GM19238 (cell line): ENCODE measurements around the gene TRABD2B.
"Not testable (repeated sequence)": the region's sequence is repeated elsewhere in the genome, so short reads cannot be mapped to it uniquely, and the experiment has no call there.

Experiments used
- DNase-seq: peaks from one replicate; pipeline ENCODE4 v3.0.0; 2011; ENCODE audit warnings: low spot score; ENCODE audit not compliant: insufficient read length

The TRABD2B gene

DNA sequence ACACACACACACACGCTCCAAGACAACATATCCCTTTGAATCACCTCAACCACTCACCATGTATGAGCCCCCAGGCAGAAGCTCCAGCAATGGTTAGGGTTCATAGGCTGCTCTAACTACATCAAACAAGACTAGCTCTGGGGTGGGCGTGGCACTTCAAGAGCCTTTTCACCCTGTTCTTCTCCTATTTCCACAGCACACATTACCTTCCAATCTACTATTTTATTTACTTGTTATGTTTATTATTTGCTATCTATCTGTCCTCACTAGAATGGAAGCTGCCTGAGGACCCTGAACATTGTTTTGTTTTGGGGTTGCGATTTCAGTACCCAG, 28.7 kb downstream of the TRABD2B start:
- no peak for DNase-seq

DNA sequence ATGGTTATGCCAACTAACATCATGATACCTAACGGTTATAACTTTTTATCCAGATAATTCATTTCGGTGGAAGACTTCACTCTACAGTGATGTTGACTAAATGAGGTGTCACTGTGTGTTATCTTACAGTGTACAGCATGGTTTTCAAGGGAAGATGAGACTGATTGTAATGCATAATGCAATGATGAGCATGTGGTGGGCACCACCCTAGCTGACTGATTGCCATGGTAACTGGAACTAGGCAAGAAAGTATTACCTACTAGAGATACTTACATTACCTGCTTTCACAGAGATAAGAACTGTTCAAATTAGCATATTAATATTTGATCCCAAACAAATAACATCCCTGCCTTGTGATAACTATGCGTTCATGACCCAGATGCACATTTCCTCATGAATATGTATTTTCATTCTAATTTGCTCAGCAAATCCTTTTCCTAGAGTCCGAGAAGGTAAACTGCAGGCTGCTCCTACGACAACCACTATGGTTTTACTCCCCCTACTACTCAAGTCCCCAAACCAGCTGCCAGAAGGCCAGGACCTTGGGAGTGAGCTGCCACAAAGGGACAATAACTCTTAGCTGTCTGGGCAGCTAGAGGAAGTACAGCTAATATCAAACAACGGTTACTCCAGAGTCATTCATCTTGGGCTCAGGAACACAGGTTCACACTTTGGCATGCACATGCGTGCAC, 29.2 kb downstream of the TRABD2B start:
- no peak for DNase-seq

DNA sequence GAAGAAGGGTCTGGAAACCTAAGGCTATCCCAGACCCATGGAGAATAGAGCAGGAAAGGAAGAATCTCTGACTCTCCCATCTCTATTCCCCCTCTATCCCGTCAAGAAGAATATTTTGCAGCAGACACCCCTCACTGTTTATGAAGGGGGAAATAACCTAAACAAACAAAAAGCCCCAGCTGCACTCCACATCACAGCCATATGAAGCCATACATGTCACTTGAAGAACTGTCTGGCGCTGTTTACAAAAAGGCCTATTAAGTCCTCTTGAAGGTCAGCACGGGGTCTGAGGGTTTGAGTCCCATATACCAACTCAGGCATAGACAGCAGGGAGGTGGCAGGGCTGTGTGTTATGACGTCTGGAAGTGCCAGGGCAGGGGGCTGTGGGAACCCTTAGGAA, 31.4 kb downstream of the TRABD2B start:
- DNase-seq = no peak

DNA sequence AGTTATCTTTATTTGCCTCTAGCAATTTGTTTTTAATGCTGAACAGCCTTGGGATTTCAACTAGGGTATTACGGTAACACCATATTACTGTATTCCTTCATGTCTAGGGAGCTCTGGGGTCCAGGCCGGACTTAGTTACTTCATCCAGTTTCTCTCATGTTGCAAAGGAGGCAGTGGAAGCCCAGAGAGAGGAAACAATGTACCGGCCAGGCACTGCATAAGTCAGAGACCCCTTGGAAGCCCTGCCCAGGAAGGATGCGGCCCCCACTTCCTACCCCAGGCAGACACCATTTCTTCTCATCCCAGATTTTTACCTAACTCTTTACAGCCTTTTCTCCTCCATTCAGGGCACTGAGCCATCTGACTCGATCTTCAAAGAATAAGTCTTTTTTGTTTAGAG, 32.5 kb downstream of the TRABD2B start:
- no peak for DNase-seq

DNA sequence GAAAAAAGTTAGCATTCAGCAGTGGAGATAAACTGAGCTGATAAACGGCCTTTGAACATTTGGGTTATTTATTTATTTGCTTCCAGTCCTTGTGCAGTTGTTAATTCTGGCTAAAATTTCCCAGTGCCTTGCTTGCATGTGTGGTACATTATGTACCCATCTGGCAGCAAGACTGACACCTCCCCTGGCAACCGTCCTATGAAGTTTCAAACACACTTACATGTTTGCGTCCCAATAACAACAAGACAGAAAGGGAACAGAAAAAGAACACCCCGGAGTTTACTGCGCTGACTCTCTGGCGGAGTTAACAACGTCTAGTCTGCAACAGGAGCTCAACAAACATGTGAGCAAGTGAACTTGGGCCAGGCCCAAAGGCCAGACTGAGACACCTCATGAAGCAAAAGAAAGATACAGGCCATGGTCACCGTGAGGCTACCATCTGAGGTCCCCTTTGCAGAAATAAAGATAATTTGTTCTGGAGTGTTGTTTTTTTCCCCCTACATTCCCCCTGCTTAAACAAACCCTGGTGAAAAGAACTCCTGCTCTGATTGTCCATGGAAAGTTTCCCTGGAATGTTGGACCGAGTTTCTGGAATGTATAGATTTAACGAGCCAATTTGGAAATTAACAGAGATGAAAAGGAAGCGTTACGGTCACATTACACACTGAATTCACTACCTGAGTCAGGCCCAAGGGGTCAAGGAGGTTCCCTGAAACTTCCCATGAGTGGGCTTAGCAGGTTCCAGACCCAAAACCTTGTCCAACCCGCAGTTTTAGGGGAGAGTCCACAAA, 33.4 kb downstream of the TRABD2B start:
- no peak for DNase-seq

DNA sequence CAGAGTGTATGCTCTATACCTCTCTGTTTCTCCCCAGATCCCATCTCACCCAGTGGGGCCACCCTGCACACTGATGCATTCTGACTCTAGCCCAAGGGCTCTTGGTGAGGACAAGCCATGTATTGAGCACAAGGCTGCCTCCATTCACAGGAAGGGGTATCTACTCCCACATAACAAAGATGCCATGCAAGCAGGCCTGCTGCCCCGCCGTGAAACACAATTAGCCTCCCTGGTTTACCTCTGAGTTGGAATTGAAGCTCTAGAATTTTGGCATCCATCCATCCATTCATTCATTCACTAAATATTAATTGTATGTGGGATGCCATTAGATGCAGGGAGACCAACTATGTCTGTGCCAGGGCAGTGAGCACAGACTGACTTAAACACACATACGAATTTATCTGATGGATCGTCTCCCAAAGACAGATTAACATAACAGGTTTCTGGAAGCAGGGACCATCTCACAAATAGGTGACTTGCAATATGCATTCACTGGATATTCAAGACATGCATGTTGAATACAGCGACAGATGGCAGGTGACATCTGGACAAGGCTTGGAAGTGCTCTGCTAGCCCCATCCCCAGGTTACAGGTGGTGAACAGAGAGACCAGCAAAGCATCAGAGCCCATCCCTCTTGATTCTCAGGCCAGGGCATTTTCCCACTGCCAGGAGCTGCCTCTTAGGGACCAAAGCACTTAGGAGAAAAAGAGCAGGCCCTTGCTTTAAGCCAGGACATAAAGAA, 34.3 kb downstream of the TRABD2B start:
- no peak for DNase-seq

DNA sequence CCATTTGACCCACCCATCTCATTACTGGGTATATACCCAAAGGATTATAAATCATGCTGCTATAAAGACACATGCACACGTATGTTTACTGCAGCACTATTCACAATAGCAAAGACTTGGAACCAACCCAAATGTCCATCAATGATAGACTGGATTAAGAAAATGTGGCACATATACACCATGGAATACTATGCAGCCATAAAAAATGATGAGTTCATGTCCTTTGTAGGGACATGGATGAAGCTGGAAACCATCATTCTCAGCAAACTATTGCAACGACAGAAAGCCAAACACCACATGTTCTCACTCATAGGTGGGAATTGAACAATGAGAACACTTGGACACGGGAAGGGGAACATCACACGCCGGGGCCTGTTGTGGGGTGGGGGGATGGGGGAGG, 35.4 kb downstream of the TRABD2B start:
- DNase-seq = not testable (repeated sequence)

DNA sequence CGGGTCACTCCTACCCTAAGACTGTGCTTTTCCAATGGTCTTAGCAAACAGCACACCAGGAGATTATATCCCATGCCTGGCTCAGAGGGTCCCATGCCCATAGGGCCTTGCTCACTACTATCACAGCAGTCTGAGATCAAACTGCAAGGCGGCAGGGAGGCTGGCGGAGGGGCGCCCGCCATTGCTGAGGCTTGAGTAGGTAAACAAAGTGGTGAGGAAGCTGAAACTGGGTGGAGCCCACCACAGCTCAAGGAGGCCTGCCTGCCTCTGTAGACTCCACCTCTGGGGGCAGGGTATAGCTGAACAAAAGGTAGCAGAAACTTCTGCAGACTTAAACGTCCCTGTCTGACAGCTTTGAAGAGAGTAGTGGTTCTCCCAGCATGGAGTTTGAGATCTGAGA, 40.7 kb downstream of the TRABD2B start:
- not testable (repeated sequence) for DNase-seq

DNA sequence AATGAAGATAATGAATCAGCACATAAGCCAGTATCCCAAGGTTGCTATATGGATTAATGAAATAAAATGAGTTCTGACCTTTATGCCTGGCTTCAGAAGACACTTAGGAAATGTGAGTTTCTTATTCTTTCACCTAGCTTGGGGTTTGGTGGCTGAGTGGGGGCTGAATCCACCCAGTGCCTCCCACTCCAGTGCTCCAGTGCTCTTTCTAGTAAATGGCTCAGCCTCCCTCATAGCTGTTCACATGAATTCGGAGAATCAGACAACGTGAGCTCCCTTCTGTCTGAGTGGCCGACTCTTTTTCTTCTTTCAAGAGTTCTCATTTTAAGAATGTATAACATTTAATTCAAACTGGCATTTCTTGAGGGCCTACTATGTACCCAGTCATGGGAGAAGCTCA, 43.5 kb downstream of the TRABD2B start:
- no peak for DNase-seq

DNA sequence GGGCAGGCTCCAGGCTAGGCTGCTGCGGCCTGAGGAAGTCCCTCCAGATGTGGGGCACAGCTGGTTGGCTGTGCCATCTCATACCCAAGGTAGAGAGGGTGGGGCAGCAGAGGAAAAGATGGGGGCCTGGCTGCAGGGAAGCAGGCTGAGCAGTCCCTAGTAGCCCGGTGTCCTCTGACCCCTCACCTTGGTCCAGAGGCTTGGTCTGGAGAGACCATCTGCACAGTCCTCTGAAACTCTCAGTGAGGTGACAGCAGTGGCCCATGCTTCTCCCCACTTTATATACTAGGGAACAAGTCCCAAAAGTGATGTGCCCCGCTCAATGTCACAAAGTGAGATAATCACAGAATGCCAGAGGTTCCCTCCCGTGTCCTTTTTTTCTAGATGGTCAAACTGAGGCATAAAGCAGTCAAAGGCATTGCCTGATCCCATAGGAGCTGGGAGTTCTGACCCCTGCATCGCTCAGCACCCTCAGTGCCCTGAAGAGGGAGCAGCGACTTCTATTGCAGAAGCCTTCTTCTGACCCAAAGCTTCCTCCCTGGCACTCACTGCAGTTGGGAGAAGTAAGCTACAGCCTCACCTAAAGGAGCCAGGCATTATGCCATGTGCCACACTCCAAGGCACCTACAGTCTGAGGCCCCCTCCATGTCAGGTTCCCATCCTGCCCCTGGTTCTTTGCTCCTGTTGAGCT, 45.5 kb downstream of the TRABD2B start:
- no peak for DNase-seq

DNA sequence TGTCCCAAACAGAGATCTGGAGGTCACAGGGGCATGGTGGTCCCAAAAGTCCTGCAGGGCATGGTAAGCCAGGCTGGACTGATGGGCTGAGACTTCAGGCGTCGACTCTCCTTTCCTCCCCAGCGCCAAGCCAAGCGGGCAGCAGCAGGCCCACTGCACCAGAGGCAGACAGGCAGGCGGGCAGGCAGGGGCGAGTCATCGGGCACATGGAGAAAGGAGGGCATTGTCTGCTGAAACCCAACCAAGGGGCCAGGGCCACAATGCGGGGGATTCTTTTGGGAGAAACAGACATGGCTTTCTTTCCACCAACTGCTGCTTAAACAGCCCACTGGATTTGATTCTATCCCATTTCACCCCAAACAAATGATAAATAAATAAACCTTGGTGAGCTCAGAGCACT, 46.2 kb downstream of the TRABD2B start:
- DNase-seq = no peak

DNA sequence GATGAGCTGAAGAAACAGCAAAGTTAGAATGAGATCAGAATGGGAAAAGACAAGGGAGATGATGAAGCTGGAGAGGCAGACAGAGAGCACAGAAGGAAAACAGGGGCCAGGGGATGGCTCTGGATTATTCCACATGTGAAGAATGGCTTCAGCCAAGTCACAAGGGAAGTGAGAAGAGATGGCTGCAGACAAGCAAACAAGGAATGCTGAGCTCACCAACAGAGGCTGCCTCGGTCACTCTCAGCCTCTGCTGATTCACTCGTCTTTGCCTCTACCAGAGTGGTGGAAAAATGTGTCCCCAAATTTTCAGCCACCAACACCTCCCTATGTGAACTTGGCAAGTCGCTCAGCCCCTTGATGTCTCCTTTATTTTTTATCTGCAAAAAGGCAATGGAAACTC, 46.7 kb downstream of the TRABD2B start:
- no peak for DNase-seq

DNA sequence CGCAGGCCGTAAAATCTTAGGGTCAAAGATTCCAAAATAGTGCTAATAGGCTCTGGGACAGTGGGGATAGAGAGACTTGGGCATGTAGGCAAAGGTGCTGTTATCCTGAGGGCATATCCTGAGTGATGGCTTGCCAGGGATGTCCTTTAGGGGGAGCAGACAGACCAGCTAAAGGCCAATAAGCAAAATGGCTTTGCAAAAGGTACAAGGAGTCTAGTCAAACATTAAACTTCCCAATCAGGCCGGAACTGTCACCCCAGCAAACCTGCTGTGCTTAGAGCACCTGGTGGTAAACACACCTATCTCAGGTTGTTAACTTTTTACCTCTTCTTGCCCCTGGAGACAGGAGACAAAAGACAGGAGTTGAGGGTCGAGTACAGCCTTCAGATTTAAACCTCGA, 49.1 kb downstream of the TRABD2B start:
- no peak for DNase-seq

DNA sequence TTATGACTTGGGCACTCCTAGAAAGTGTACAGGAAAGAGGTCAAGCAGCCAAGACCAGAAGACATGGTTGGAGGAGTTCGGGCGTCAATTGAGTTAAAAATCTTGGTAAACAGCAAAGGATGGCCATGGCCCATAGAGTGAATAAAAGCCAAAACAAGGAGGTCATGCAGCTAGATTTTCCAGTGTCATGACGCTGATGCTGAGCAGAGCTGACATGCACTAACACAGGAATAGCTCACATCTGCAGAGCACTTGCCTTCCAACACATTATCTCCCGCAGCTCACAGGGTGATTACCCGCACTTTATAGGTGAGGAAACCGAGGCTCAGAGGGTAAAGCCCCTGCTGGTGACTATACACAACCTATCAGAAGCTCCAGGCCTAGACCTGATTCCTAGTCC, 49.7 kb downstream of the TRABD2B start:
- no peak for DNase-seq

DNA sequence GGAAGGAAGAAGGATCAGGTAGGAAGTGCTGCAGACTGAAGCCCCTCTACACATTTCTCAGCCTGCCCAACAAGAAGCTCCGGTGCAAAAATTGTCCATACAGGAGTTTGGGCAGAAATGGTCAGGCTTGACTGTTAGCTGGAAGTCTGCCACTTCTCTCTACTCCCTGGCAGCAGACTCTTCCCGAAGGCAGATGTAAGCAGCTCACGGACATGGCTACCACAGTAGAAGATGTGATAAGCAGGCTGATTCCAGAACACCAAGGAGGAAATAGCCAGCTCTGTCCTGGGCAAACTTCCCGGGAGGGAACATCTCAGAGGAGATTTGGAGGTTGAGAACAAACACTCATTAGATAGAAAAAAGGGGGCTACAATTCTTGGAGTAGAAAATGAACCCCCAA, 52.6 kb downstream of the TRABD2B start:
- no peak for DNase-seq

DNA sequence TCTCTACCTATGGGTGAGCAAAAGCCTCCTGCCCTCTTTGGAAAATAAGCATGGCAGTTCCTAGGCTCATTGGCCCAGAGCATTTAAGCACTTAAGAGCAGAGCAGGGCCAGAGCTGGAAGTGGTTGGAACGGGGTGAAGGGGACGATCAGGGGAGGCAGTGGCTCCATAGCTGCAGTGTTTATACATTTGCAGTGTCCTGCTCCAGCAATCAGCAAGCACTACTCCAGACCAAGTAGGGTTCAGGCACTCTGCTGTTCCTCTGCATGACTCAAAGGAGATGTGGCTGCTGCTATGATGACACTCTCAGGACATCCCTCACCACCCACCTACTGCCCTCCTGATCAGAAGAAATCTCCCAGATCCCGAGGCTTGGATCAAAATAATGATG, 55.0 kb downstream of the TRABD2B start:
- no peak for DNase-seq

DNA sequence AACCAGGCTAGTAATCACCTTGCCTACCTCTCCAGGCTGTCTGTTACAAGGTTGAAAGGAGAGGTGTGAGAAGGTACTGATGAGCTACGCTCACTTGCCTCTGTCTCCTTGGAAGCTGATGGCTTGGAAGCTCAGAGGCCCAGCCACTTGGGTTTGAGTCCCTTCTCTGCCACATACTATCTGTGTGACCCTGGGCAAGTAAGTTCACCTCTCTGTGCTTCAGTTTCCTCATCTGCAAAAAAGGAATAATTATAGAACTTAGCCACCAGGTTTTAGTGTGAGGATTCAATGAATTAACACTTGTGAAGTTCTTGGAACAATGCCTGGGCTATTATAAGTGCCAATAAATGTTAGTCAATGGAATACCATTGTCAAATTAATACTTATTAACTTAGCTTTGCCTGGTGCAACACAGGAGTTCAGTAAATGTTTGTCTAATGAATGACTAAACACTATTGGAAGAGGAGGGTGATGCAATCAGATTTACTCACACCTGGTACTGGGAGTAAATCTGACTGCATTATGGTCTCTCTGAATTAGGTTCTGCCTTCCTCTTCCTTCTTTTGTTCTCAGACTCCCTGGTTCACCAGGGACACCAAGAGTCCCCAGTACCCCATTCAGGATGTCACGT, 55.5 kb downstream of the TRABD2B start:
- DNase-seq = no peak

DNA sequence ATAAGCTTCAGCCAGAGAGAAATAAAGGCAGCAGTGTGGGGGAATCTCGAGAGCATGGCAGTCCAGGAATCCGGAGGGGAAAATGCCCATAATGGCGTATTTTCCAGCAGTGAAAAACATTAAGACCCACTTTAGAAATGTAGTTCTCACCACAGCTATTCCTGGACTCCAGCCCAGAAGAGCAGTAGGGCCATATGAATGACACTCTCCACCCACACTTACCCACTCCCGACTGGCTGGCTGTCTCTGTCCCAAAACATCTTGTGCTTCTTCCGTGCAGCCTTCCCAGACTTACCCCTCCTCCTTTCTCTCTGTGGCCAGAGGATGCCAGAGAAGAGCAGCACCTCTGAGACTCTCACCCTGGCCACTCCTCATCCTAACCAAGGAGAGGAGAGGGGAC, 56.4 kb downstream of the TRABD2B start:
- no peak for DNase-seq

DNA sequence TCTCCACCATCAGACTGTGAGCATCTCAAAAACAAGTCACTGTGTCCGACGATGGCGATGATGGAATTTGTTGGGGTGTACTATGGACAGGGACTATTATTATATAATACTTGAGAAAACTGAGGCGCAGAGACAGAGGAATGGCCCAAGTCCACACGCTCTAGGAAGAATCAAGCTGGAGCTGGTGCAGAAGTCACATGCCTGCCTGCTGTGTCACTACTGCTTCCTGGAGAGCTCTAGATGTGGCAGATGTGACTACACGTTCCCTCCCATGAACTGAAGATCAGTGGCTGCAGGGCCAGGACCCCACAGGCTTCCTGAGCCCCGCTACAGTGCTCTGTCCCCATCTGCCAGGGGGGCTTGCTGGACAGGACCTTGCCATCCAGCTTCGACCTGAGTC, 56.9 kb downstream of the TRABD2B start:
- no peak for DNase-seq

DNA sequence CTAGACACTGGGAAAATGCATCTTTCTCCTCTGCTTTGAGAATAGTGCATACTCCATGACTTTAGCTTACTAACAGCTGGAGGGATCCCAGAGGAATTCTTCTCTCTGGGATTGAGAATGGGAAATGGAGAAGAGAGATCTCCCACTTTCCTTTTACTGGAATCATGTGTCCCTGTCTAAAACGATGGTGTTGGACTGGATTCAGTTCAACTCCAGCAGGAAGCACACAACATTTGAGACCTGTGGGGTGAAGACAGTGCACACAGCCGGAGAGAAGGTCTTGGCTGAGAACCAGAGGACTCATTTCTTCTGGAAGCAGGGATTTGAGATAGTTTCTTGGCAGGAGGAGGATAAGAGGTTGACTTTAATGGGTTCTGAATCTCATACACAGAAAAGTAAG, 58.7 kb downstream of the TRABD2B start:
- no peak for DNase-seq

DNA sequence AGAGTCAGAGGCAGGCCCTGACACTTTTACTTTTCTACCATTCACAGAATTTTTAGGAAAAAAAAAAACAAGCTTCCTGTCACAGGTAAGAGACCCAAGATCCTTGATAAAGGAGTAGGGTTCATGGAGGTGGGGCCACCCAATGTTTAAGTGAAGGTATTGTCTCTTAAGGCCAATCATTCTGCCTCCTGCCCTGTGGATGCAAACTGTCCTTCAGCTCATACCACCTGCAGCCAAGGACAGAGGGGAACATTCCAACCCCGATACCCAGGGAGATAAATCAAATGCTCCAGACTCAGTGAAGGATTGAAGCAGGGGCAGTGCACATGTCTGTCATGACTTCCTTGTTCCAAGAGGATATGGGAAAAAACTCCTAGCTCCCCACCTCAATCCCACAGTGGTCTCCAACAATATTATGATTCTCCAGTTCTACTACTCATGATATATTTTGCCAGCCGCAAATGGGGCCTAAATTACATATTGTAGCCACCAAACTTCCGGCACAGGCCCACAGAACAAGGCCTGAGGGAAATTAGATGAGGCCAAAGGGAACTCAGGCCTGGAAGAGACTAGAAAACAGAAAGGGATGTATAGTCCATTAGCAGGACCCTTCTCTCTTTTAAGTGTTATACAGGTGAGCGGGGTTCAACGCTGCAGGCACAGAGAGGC, 59.5 kb downstream of the TRABD2B start:
- DNase-seq = no peak
